Vagina (tissue), 2 donors: ENCODE measurements around the gene ATG9B. TPM values are rescaled to one million over a fixed set of nuclear protein-coding genes. Genes with fewer than 3 reads are reported as not detected.
A peak's percentile ranks its signal among the peaks of the same experiment; 100 is the strongest.

Experiments used
- DNase-seq, 2 donors: peaks; one replicate each; pipeline ENCODE4 v3.0.0-alpha.2; 2017; ENCODE audit errors: extremely low spot score in 2 of 2
- H3K27ac ChIP-seq: fragments of 200-600 bp; sonication (generic); one replicate; pipeline ENCODE4 v1.5.1; 2019
- H3K27me3 ChIP-seq: fragments of 200-600 bp; sonication (generic); one replicate; pipeline ENCODE4 v1.5.1; 2019
- H3K36me3 ChIP-seq, 2 donors: fragments of 200-600 bp; sonication (generic); one replicate each; pipeline ENCODE4 v1.5.1; 2017 to 2019
- H3K4me1 ChIP-seq: fragments of 200-600 bp; sonication (generic); one replicate; pipeline ENCODE4 v1.5.1; 2019
- H3K4me3 ChIP-seq, 2 donors: fragments of 200-600 bp; sonication (generic); 1 replicate in 1 of 2; 2 replicates in 1 of 2; pipeline ENCODE4 v1.5.1; 2016 to 2019
- H3K9me3 ChIP-seq: fragments of 200-600 bp; sonication (generic); one replicate; pipeline ENCODE4 v1.5.1; 2019
- CTCF ChIP-seq, 3 experiments: fragments of 450-650 bp in 2 of 3; fragments of 200-600 bp in 1 of 3; sonication (generic) in 1 of 3; IDR thresholded peaks; one replicate each; pipeline ENCODE4 v1.5.1; 2017 to 2019; ENCODE audit warnings: antibody characterized with exemption in 3 of 3, mild to moderate bottlenecking in 2 of 3, moderate library complexity in 2 of 3
- POLR2A ChIP-seq, 2 donors: fragments of 450-650 bp; IDR thresholded peaks; one replicate each; pipeline ENCODE4 v1.6.1; 2017; ENCODE audit warnings: antibody characterized with exemption in 2 of 2, mild to moderate bottlenecking in 2 of 2, moderate library complexity in 2 of 2
- POLR2AphosphoS5 ChIP-seq, 2 donors: sonication (generic); formaldehyde crosslinking; IDR thresholded peaks; one replicate each; pipeline ENCODE4 v1.9.0; 2017; ENCODE audit warnings: antibody characterized with exemption in 2 of 2, mild to moderate bottlenecking in 2 of 2, low read depth in 1 of 2; ENCODE audit not compliant: insufficient read depth in 1 of 2
- intact Hi-C: fragments of 100-400 bp; cut with DNase I; formaldehyde crosslinking; loops from one replicate; pipeline ENCODE4 v1.15.1; 2023
- total RNA-seq: library from RNA; depleted of rRNA; stranded (reverse); fragments of >200 nt; gene quantifications from one replicate; pipeline ENCODE4 v1.2.3, GENCODE V29; 2016

Gene ATG9B
- total RNA-seq, 1 donor from 2014 or later: 34.1 TPM

GRCh38 chr7:150979713-150980390, 44.4 kb downstream of the ATG9B start:
- H3K4me1 ChIP-seq: peaks cover 30% of the 10 kb centered on the region
- H3K27me3 ChIP-seq: peaks cover 3% of the 10 kb centered on the region
- H3K27ac ChIP-seq: no peak overlapping the region
- no peak for DNase-seq
- H3K4me3 ChIP-seq: peak overlapping the region in 1 of 2 donors; percentile 50
- H3K36me3 ChIP-seq: no peaks in the 10 kb centered on the region
- intact Hi-C loops: no loop called here
- TF ChIP-seq CTCF (IDR thresholded peaks at IDR 0.05) (no peak), POLR2AphosphoS5 (IDR thresholded peaks at IDR 0.05; ENCODE audit: insufficient read depth in 1 of 2, low read depth in 1 of 2) (no peak), POLR2A (IDR thresholded peaks at IDR 0.05) (no peak)
- H3K9me3 ChIP-seq: no peaks in the 10 kb centered on the region

- peaks cover 3% of the 10 kb centered on the region for H3K27me3 ChIP-seq
- H3K9me3 ChIP-seq: no peaks in the 10 kb centered on the region
- H3K4me3 ChIP-seq: peak within 1 kb of the TSS; percentile 33 to 50
- H3K36me3 ChIP-seq: no peaks in the 10 kb centered on the region
- DNase-seq: no peak
- intact Hi-C loops: no loop called here
- TF ChIP-seq POLR2A (IDR thresholded peaks at IDR 0.05) (no peak), CTCF (IDR thresholded peaks at IDR 0.05) (no peak), POLR2AphosphoS5 (IDR thresholded peaks at IDR 0.05; ENCODE audit: insufficient read depth in 1 of 2, low read depth in 1 of 2) (no peak)
- H3K4me1 ChIP-seq: peaks cover 38% of the 10 kb centered on the region
- H3K27ac ChIP-seq: no peak within 1 kb of the TSS
These were observed 46.0 kb downstream of the ATG9B start, which contains the start of gene KCNH2 for GRCh38 chr7:150978126-150978789. Gene KCNH2 (minus strand): TSS chr7:150978321. CDS start chr7:150977913, 408 bp downstream.

- Histone ChIP-seq H3K27me3 (peaks cover 3% of the 10 kb centered on the region), H3K36me3 (no peaks in the 10 kb centered on the region), H3K4me3 (peak overlapping the region; percentile 24 to 50), H3K4me1 (peaks cover 38% of the 10 kb centered on the region), H3K27ac (no peak overlapping the region), H3K9me3 (no peaks in the 10 kb centered on the region)
- DNase-seq: no peak
- intact Hi-C loops: no loop called here
- no peak for TF ChIP-seq POLR2A (IDR thresholded peaks at IDR 0.05)
- no peak for TF ChIP-seq CTCF (IDR thresholded peaks at IDR 0.05)
- TF ChIP-seq POLR2AphosphoS5 (IDR thresholded peaks at IDR 0.05; ENCODE audit: insufficient read depth in 1 of 2, low read depth in 1 of 2): no peak
These were observed 46.7 kb downstream of the ATG9B start for GRCh38 chr7:150977382-150978125.

DNA sequence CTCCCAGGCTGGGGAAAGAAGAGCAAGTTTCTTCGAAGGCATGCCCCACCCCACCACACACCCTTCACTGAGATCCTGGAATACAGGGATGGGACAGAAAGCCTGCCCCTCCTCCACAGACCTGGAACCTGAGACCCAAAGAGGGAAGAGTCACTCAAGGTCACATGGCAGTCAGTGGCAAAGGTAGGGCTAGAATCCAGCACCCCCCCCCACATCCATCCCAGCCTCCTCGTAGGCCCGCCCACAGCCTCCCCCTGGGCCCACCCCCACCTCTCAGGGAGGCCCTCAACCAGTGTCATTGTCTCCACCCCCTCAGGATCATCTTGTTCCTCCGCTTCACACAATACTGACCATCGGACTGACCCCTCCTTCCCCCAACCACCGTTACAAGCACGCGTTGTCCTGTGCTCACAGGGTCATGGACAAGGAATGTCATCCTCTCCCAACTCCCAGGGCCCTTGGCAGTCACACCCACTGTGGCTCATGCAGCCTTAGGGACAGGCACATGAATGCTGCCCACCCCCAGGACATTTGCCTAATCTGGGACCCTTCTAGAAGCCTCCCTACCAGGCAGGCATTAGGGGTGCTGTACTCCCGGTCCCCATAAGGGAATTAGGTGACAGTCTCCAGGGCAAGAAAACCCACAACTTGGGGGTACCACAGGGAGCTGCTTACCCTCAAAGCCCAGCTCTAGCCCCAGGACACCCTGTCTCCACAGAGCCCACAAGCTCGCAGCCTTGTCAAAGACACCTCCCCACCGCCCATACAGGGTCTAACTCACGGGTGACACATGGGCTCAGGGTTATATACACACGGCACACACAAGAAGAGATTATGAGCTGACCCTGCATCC, 47.5 kb downstream of the ATG9B start:
- intact Hi-C loops: no loop called here

More for the DNA sequence above, 47.5 kb downstream of the ATG9B start:
- DNase-seq: no peak
- no peak overlapping the region for H3K27ac ChIP-seq
- TF ChIP-seq CTCF (IDR thresholded peaks at IDR 0.05): no peak
- TF ChIP-seq POLR2A (IDR thresholded peaks at IDR 0.05): no peak
- no peak for TF ChIP-seq POLR2AphosphoS5 (IDR thresholded peaks at IDR 0.05; ENCODE audit: insufficient read depth in 1 of 2, low read depth in 1 of 2)
- H3K4me3 ChIP-seq: peak overlapping the region in 1 of 2 donors; percentile 50
- peaks cover 38% of the 10 kb centered on the region for H3K4me1 ChIP-seq
- H3K27me3 ChIP-seq: peaks cover 3% of the 10 kb centered on the region
- no peaks in the 10 kb centered on the region for H3K9me3 ChIP-seq
- H3K36me3 ChIP-seq: no peaks in the 10 kb centered on the region
